Upper lobe of left lung (tissue), 6 donors: Measurements from ENCODE around the gene PROM2. TPM values are rescaled to one million over a fixed set of nuclear protein-coding genes. Genes with fewer than 3 reads are reported as not detected.

Experiments used
- ATAC-seq, 2 donors: fragments of 200-7000 bp; cut with Tn5 transposase; one replicate each; pipeline ENCODE4 v1.9.1; 2022; ENCODE audit warnings: mild to moderate bottlenecking in 2 of 2, moderate library complexity in 2 of 2; ENCODE audit not compliant: low FRiP score in 2 of 2
- DNase-seq, 2 donors: peaks; one replicate each; pipeline ENCODE4 v3.0.0-alpha.2; 2019 to 2020
- H3K27ac ChIP-seq, 4 donors: fragments of 200-600 bp; sonication (generic); one replicate each; pipeline ENCODE4 v1.5.1; 2016 to 2019
- H3K27me3 ChIP-seq, 4 donors: fragments of 200-600 bp; sonication (generic); one replicate each; pipeline ENCODE4 v1.5.1; 2017 to 2019
- H3K36me3 ChIP-seq, 4 donors: fragments of 200-600 bp; sonication (generic); one replicate each; pipeline ENCODE4 v1.5.1; 2016 to 2019
- H3K4me1 ChIP-seq, 4 donors: fragments of 200-600 bp; sonication (generic); one replicate each; pipeline ENCODE4 v1.5.1; 2018 to 2019
- H3K4me3 ChIP-seq, 4 donors: fragments of 200-600 bp; sonication (generic); one replicate each; pipeline ENCODE4 v1.5.1; 2017 to 2019; ENCODE audit warnings: mild to moderate bottlenecking in 2 of 4, moderate library complexity in 1 of 4
- H3K9me3 ChIP-seq, 4 donors: fragments of 200-600 bp; sonication (generic); one replicate each; pipeline ENCODE4 v1.5.1; 2018 to 2019
- EP300 ChIP-seq, 4 donors: sonication (generic); formaldehyde crosslinking; IDR thresholded peaks; one replicate each; pipeline ENCODE4 v1.5.1; 2017; ENCODE audit warnings: antibody characterized with exemption in 4 of 4, control low read depth in 2 of 4
- POLR2A ChIP-seq, 4 donors: fragments of 450-650 bp; IDR thresholded peaks; one replicate each; pipeline ENCODE4 v1.5.1; 2016 to 2017; ENCODE audit warnings: antibody characterized with exemption in 4 of 4, mild to moderate bottlenecking in 2 of 4
- POLR2AphosphoS5 ChIP-seq, 2 donors: sonication (generic); formaldehyde crosslinking; IDR thresholded peaks; one replicate each; pipeline ENCODE4 v1.5.1; 2017; ENCODE audit warnings: antibody characterized with exemption in 2 of 2
- WGBS, 2 donors: methylation state at CpG; one replicate each; pipeline ENCODE4 v1.1.5; 2017 to 2018; 5-methylcytosine and 5-hydroxymethylcytosine counted together
- total RNA-seq, 6 donors: library from RNA; depleted of rRNA in 4 of 6; stranded (reverse); fragments of >200 nt in 4 of 6; gene quantifications; one replicate each; pipeline versions ENCODE4 v1.1.0 to v1.2.1, GENCODE V29; 2016 to 2021
- TF ChIP-seq, protein P1 (sequence below), 6 experiments: fragments of 450-650 bp in 4 of 6; fragments of 200-600 bp in 2 of 6; sonication (generic) in 2 of 6; IDR thresholded peaks; one replicate each; pipeline ENCODE4 v1.5.1; 2016 to 2019; ENCODE audit warnings: antibody characterized with exemption in 6 of 6
- donor health status: DM: no; HTN: no; CAD: no; lungs with moderate emphysema.
- donor health status: DM: no; HTN: yes; CAD: no; lungs with severe emphysema.

Gene PROM2
- total RNA-seq, 6 donors from 2014 or later = 3.3 to 26.2 (median 5.0) TPM

DNA sequence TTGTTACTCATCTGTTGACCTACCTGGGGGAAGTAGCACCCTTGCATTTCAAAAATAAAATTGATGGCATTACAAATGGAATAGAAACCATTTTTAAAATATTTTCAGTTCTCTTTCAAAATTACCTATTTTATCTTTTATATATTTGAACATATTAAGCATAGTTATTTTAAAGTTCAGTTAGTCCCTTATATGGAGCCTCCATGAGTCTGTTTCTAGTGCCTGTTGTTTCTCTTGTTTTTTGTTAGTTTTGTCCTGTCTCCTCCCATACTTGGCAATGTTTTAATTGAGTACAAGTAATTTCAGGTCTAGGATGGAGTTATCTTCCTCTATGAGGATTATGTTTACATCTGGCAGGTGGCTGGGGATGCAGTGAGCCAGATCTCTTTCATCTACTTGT is 17.0 kb downstream of the PROM2 start:
- no peak overlapping the region for H3K27ac ChIP-seq
- peaks cover 6 to 18% (median 15%) of the 10 kb centered on the region in 4 donors for H3K9me3 ChIP-seq
- H3K36me3 ChIP-seq = no peaks in the 10 kb centered on the region
- no peak for DNase-seq
- H3K27me3 ChIP-seq = no peaks in the 10 kb centered on the region
- H3K4me1 ChIP-seq = no peaks in the 10 kb centered on the region
- H3K4me3 ChIP-seq = no peak overlapping the region
- TF ChIP-seq EP300 (IDR thresholded peaks at IDR 0.05) = no peak
- TF ChIP-seq POLR2AphosphoS5 (IDR thresholded peaks at IDR 0.05) = no peak
- no peak for TF ChIP-seq POLR2A (IDR thresholded peaks at IDR 0.05)
- TF ChIP-seq, protein P1, sequence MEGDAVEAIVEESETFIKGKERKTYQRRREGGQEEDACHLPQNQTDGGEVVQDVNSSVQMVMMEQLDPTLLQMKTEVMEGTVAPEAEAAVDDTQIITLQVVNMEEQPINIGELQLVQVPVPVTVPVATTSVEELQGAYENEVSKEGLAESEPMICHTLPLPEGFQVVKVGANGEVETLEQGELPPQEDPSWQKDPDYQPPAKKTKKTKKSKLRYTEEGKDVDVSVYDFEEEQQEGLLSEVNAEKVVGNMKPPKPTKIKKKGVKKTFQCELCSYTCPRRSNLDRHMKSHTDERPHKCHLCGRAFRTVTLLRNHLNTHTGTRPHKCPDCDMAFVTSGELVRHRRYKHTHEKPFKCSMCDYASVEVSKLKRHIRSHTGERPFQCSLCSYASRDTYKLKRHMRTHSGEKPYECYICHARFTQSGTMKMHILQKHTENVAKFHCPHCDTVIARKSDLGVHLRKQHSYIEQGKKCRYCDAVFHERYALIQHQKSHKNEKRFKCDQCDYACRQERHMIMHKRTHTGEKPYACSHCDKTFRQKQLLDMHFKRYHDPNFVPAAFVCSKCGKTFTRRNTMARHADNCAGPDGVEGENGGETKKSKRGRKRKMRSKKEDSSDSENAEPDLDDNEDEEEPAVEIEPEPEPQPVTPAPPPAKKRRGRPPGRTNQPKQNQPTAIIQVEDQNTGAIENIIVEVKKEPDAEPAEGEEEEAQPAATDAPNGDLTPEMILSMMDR (IDR thresholded peaks at IDR 0.05) = no peak
- ATAC-seq = no peak

DNA sequence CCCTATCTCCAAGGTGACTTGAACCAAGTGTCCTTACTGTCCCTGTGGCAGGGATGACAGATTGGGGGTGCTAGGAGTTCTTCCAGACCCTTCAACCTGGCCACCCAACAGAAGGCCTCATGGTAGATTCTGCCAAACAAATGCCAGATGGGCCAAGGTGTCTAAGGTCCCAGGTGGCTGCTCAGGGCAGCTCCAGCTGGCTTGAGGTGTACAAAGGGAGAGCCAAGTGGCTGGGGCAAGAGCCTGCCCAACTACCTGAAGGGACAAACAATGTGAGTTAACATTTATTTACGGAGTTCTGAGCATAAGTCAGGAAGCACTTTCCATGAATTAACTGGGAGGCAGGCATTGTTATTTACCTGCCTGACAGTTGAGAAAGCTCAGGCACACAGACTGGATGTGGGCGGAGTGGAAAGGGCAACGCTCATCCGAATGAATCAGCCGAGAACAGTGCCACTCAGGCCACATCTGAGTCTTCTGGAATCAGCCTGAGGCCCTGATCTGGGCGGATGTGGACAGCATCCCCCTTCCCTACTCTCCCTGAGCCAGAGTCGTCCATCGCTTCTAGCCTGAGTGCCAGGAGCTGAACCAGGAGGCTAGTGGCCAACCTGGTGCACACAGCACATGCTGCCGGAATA is 18.5 kb downstream of the PROM2 start:
- WGBS, 2 donors = 83 to 93% methylated on average over 8 to 9 of the region's 9 CpGs
- peaks cover 0 to 10% (median 2%) of the 10 kb centered on the region in 4 donors for H3K4me1 ChIP-seq
- TF ChIP-seq EP300 (IDR thresholded peaks at IDR 0.05) (no peak), POLR2AphosphoS5 (IDR thresholded peaks at IDR 0.05) (no peak), POLR2A (IDR thresholded peaks at IDR 0.05) (no peak)
- TF ChIP-seq, protein P1 (IDR thresholded peaks at IDR 0.05) = no peak
- no peak overlapping the region for H3K4me3 ChIP-seq
- DNase-seq (no peak), ATAC-seq (no peak)
- no peaks in the 10 kb centered on the region for H3K36me3 ChIP-seq
- H3K9me3 ChIP-seq = peaks cover 6 to 18% (median 15%) of the 10 kb centered on the region in 4 donors
- H3K27ac ChIP-seq = no peak overlapping the region
- no peaks in the 10 kb centered on the region for H3K27me3 ChIP-seq

- Histone ChIP-seq H3K27me3 (no peaks in the 10 kb centered on the region), H3K4me3 (no peak overlapping the region), H3K27ac (no peak overlapping the region), H3K36me3 (no peaks in the 10 kb centered on the region), H3K4me1 (peaks cover 0 to 10% (median 2%) of the 10 kb centered on the region in 4 donors), H3K9me3 (peaks cover 6 to 18% (median 15%) of the 10 kb centered on the region in 4 donors)
- ATAC-seq (no peak), DNase-seq (peak in 1 of 2 donors; percentile 73)
- TF ChIP-seq POLR2AphosphoS5 (IDR thresholded peaks at IDR 0.05) = no peak
- WGBS, 2 donors = 70 to 90% methylated on average over 7 to 19 of the region's 19 CpGs
Measured at GRCh38 chr2:95294579-95295250, 20.5 kb downstream of the PROM2 start.

DNA sequence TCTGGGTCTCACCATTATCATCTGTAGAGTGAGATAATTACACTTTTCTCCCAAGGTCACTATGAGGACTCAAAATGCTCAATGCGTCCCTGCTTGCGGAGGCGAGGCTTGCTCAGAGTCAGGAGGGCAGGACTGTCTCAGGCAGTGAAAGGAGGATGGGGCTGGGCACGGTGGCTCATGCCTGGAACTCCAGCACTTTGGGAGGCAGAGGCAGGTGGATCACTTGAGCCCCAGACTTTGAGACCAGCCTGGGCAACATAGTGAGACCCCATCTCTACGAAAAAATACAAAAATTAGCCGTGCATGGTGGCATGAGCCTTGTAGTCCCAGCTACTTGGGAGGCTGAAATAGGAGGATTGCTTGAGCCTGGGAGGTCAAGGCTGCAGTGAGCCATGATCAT is 21.1 kb downstream of the PROM2 start:
- Histone ChIP-seq H3K27ac (no peak overlapping the region), H3K36me3 (no peaks in the 10 kb centered on the region), H3K27me3 (no peaks in the 10 kb centered on the region), H3K4me1 (peaks cover 0 to 11% (median 2%) of the 10 kb centered on the region in 4 donors), H3K4me3 (no peak overlapping the region), H3K9me3 (peaks cover 6 to 16% (median 13%) of the 10 kb centered on the region in 4 donors)
- 95 to 97% methylated on average over 5 to 6 of the region's 6 CpGs for WGBS, 2 donors
- no peak for DNase-seq
- no peak for ATAC-seq
- TF ChIP-seq POLR2AphosphoS5 (IDR thresholded peaks at IDR 0.05) = no peak

DNA sequence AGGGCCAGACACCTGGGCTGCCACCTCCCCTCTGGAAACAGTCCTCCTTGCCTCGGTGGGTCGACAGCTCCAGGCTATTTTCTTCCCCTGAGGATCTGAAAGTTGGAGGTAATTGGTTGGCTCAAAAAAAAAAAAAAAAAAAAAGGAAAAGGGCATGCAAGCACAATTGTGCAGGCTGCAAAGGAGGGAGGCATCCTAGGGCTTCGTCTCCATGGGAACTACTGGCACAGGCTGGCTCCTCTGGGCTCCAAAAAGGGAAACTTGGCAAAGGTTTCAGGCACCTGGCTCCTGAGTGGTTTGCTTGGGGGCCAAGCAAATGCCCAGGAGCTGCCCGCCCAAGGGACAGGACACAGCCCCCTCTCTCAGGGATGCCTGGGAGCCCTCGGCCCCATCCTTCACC is 21.8 kb downstream of the PROM2 start:
- Histone ChIP-seq H3K27me3 (no peaks in the 10 kb centered on the region), H3K9me3 (peaks cover under 1 to 10% (median 6%) of the 10 kb centered on the region in 4 donors), H3K4me3 (no peak overlapping the region), H3K27ac (no peak overlapping the region), H3K36me3 (no peaks in the 10 kb centered on the region), H3K4me1 (peaks cover 0 to 15% (median 2%) of the 10 kb centered on the region in 4 donors)
- WGBS, 2 donors = 48 to 49% methylated on average over 5 of the region's 5 CpGs
- DNase-seq (peak in 1 of 2 donors; percentile 23), ATAC-seq (no peak)
- TF ChIP-seq POLR2A (IDR thresholded peaks at IDR 0.05) (no peak), POLR2AphosphoS5 (IDR thresholded peaks at IDR 0.05) (no peak), EP300 (IDR thresholded peaks at IDR 0.05) (no peak)
- TF ChIP-seq, protein P1 (IDR thresholded peaks at IDR 0.05) = no peak
